ENCODE measurements around the gene KRT31. TPM values are rescaled to one million over a fixed set of nuclear protein-coding genes. Genes with fewer than 3 reads are reported as not detected.
A peak's percentile ranks its signal among the peaks of the same experiment; 100 is the strongest.
"Not testable (repeated sequence)": the region's sequence is repeated elsewhere in the genome, so short reads cannot be mapped to it uniquely, and the experiment has no call there.

Gene KRT31
- total RNA-seq, 1 donor from 2014 or later, result not detected

DNA sequence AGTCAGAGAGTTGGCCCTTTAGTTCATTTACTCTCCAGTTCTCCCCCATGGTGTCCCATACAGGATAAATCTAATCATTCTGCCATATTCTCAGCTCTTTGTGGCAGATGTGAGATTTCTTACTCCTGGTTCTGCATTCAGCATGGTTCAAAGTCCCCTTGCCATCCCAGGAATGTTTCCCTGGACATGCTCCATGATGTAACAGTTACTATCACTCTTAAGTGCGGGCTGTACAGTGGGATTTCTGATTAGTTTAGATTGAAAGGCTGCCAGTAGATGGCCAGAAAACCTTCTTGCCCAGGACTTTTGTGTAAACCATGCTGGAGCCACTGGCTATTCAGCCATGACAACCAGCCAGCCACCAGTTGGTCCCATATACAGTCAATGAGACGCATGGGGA, 16.6 kb upstream of the KRT31 start:
- DNase-seq (ENCODE audit: low spot score), result no peak
- Mint-ChIP-seq H3K27me3 (ENCODE audit: insufficient read depth) (peaks cover 10% of the 10 kb centered on the region), H3K4me1 (ENCODE audit: low read depth) (peaks cover 4% of the 10 kb centered on the region), H3K27ac (no peak overlapping the region), H3K36me3 (ENCODE audit: low read depth) (no peaks in the 10 kb centered on the region), H3K9me3 (no peaks in the 10 kb centered on the region), H3K4me3 (no peak overlapping the region)
- intact Hi-C loops (cut with micrococcal nuclease), result no loop called here

GRCh38 chr17:41413353-41413957, 16.0 kb upstream of the KRT31 start:
- intact Hi-C loops (cut with micrococcal nuclease), result no loop called here
- Mint-ChIP-seq H3K36me3 (ENCODE audit: low read depth) (no peaks in the 10 kb centered on the region), H3K27ac (no peak overlapping the region), H3K4me3 (no peak overlapping the region), H3K4me1 (ENCODE audit: low read depth) (peaks cover 7% of the 10 kb centered on the region), H3K9me3 (no peaks in the 10 kb centered on the region), H3K27me3 (ENCODE audit: insufficient read depth) (peaks cover 10% of the 10 kb centered on the region)
- no peak for DNase-seq (ENCODE audit: low spot score)

DNA sequence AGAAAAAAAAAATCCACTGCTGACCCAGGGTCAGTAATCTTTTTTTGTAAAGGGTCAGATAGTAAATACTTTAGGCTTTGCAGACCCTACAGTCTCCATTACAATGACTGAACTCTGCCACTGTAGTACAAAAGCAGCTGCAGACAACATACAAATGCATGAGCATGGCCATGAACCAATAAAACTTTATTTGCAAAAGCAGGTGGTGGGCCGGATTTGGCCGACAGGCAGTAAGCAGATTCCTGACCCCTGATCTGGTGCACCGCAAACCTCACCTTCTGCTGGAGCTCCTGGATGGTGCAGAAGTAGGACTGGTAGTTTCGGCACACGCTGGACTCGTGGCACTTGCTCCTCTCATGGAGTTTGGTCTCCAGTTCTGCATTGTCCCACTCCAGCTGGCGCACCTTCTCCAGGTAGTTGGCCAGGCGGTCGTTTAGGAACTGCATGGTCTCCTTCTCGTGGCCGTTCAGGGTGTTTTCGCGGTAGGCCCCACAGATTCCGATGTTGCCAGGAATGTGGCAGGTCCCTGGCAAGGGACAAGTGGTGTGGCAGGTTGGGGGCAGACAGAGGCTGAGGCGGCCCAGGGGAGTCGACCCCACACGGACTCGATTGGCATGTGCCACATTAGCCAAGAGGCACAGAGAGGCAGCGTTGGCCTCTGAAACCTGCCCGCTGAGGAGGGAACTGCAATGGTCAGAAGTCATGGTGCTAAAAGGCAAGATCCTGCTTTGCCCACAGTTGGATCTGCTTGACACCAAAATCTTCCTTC, 13.8 kb upstream of the KRT31 start:
- intact Hi-C loops (cut with micrococcal nuclease), result no loop called here
- Mint-ChIP-seq H3K4me1 (ENCODE audit: low read depth) (peaks cover 7% of the 10 kb centered on the region), H3K27me3 (ENCODE audit: insufficient read depth) (peaks cover 10% of the 10 kb centered on the region), H3K4me3 (no peak overlapping the region), H3K36me3 (ENCODE audit: low read depth) (no peaks in the 10 kb centered on the region), H3K27ac (no peak overlapping the region), H3K9me3 (no peaks in the 10 kb centered on the region)
- no peak for DNase-seq (ENCODE audit: low spot score)

GRCh38 chr17:41407226-41407625, 9.8 kb upstream of the KRT31 start:
- H3K9me3 Mint-ChIP-seq, result no peaks in the 10 kb centered on the region
- peaks cover 32% of the 10 kb centered on the region for H3K4me1 Mint-ChIP-seq (ENCODE audit: low read depth)
- no peak for DNase-seq (ENCODE audit: low spot score)
- peaks cover 10% of the 10 kb centered on the region for H3K27me3 Mint-ChIP-seq (ENCODE audit: insufficient read depth)
- H3K4me3 Mint-ChIP-seq, result no peak overlapping the region
- intact Hi-C loops (cut with micrococcal nuclease), result loop anchor here (10.0 kb wide), 1 partner anchor 258 kb away; no protein-coding TSS in a partner anchor
- H3K36me3 Mint-ChIP-seq (ENCODE audit: low read depth), result peaks cover 2% of the 10 kb centered on the region
- no peak overlapping the region for H3K27ac Mint-ChIP-seq

GRCh38 chr17:41406205-41406604, 8.8 kb upstream of the KRT31 start:
- no peak overlapping the region for H3K4me3 Mint-ChIP-seq
- H3K27ac Mint-ChIP-seq, result no peak overlapping the region

GRCh38 chr17:41404024-41404671, 6.7 kb upstream of the KRT31 start:
- intact Hi-C loops (cut with micrococcal nuclease), result loop anchor here (1.0 to 10.0 kb wide), 2 partner anchors 63 to 261 kb away; no protein-coding TSS in a partner anchor
- Mint-ChIP-seq H3K4me3 (peak overlapping the region; percentile 27), H3K9me3 (no peaks in the 10 kb centered on the region), H3K4me1 (ENCODE audit: low read depth) (peaks cover 31% of the 10 kb centered on the region), H3K27me3 (ENCODE audit: insufficient read depth) (no peaks in the 10 kb centered on the region), H3K27ac (peak overlapping the region; percentile 77), H3K36me3 (ENCODE audit: low read depth) (peaks cover 2% of the 10 kb centered on the region)
- DNase-seq (ENCODE audit: low spot score), result peak; percentile 3

More at GRCh38 chr17:41406205-41406604, 8.8 kb upstream of the KRT31 start:
- intact Hi-C loops (cut with micrococcal nuclease), result loop anchor here (10.0 kb wide), 1 partner anchor 259 kb away; no protein-coding TSS in a partner anchor
- H3K9me3 Mint-ChIP-seq, result no peaks in the 10 kb centered on the region
- H3K36me3 Mint-ChIP-seq (ENCODE audit: low read depth), result peaks cover 2% of the 10 kb centered on the region
- H3K4me1 Mint-ChIP-seq (ENCODE audit: low read depth), result peaks cover 33% of the 10 kb centered on the region
- no peak for DNase-seq (ENCODE audit: low spot score)
- peaks cover 6% of the 10 kb centered on the region for H3K27me3 Mint-ChIP-seq (ENCODE audit: insufficient read depth)

GRCh38 chr17:41403404-41404023, 6.1 kb upstream of the KRT31 start:
- no peaks in the 10 kb centered on the region for H3K9me3 Mint-ChIP-seq
- H3K27me3 Mint-ChIP-seq (ENCODE audit: insufficient read depth), result no peaks in the 10 kb centered on the region
- H3K36me3 Mint-ChIP-seq (ENCODE audit: low read depth), result peaks cover 2% of the 10 kb centered on the region
- H3K27ac Mint-ChIP-seq, result peak overlapping the region; percentile 77
- no peak for DNase-seq (ENCODE audit: low spot score)
- peaks cover 26% of the 10 kb centered on the region for H3K4me1 Mint-ChIP-seq (ENCODE audit: low read depth)
- intact Hi-C loops (cut with micrococcal nuclease), result loop anchor here (1.0 to 10.0 kb wide), 2 partner anchors 62 to 261 kb away; no protein-coding TSS in a partner anchor
- H3K4me3 Mint-ChIP-seq, result peak overlapping the region; percentile 27

GRCh38 chr17:41402161-41402560, 4.8 kb upstream of the KRT31 start:
- no peak for DNase-seq (ENCODE audit: low spot score)
- peaks cover 2% of the 10 kb centered on the region for H3K36me3 Mint-ChIP-seq (ENCODE audit: low read depth)
- H3K4me3 Mint-ChIP-seq, result no peak overlapping the region
- H3K9me3 Mint-ChIP-seq, result no peaks in the 10 kb centered on the region
- H3K27ac Mint-ChIP-seq, result peak overlapping the region; percentile 59
- intact Hi-C loops (cut with micrococcal nuclease), result loop anchor here (10.0 kb wide), 1 partner anchor 263 kb away; no protein-coding TSS in a partner anchor
- peaks cover 5% of the 10 kb centered on the region for H3K27me3 Mint-ChIP-seq (ENCODE audit: insufficient read depth)
- peaks cover 26% of the 10 kb centered on the region for H3K4me1 Mint-ChIP-seq (ENCODE audit: low read depth)

GRCh38 chr17:41396340-41396739, 1.1 kb downstream of the KRT31 start:
- no peaks in the 10 kb centered on the region for H3K4me1 Mint-ChIP-seq (ENCODE audit: low read depth)
- no peaks in the 10 kb centered on the region for H3K36me3 Mint-ChIP-seq (ENCODE audit: low read depth)
- intact Hi-C loops (cut with micrococcal nuclease), result no loop called here

GRCh38 chr17:41395611-41396010, 1.8 kb downstream of the KRT31 start:
- intact Hi-C loops (cut with micrococcal nuclease), result no loop called here
- Mint-ChIP-seq H3K4me3 (no peak overlapping the region), H3K36me3 (ENCODE audit: low read depth) (no peaks in the 10 kb centered on the region), H3K9me3 (no peaks in the 10 kb centered on the region), H3K27ac (no peak overlapping the region), H3K27me3 (ENCODE audit: insufficient read depth) (peaks cover 18% of the 10 kb centered on the region), H3K4me1 (ENCODE audit: low read depth) (no peaks in the 10 kb centered on the region)
- DNase-seq (ENCODE audit: low spot score), result no peak

More at GRCh38 chr17:41396340-41396739, 1.1 kb downstream of the KRT31 start:
- Mint-ChIP-seq H3K27ac (no peak overlapping the region), H3K4me3 (no peak overlapping the region), H3K9me3 (no peaks in the 10 kb centered on the region), H3K27me3 (ENCODE audit: insufficient read depth) (peaks cover 13% of the 10 kb centered on the region)
- DNase-seq (ENCODE audit: low spot score), result no peak

DNA sequence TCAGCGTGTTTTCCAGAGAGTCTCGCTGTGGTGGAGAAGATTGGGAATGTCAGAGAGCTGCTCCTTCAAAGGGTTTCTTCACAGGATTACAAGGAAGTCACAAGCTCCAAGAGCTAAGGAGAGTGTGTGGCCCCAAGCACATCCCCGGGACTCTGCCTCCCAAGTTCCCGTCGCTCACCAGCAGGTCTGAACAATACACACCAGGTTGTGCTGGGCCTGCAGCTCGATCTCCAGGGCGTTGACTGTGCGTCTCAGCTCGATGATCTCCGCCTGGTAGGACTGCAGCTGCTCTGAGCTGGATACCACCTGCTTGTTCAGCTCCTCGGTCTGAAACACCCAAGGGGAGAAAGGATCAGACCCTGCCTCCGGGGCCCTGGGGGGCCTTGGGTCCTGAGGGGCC, 2.4 kb downstream of the KRT31 start:
- intact Hi-C loops (cut with micrococcal nuclease); H3K9me3 Mint-ChIP-seq; H3K4me3 Mint-ChIP-seq; H3K36me3 Mint-ChIP-seq (ENCODE audit: low read depth); DNase-seq (ENCODE audit: low spot score); H3K27ac Mint-ChIP-seq; H3K4me1 Mint-ChIP-seq (ENCODE audit: low read depth): not testable (repeated sequence)
- peaks cover 18% of the 10 kb centered on the region for H3K27me3 Mint-ChIP-seq (ENCODE audit: insufficient read depth)

- H3K36me3 Mint-ChIP-seq (ENCODE audit: low read depth), result no peaks in the 10 kb centered on the region
- H3K27me3 Mint-ChIP-seq (ENCODE audit: insufficient read depth), result peaks cover 18% of the 10 kb centered on the region
- intact Hi-C loops (cut with micrococcal nuclease), result no loop called here
- H3K4me3 Mint-ChIP-seq, result no peak overlapping the region
- no peak for DNase-seq (ENCODE audit: low spot score)
- no peak overlapping the region for H3K27ac Mint-ChIP-seq
- no peaks in the 10 kb centered on the region for H3K4me1 Mint-ChIP-seq (ENCODE audit: low read depth)
- no peaks in the 10 kb centered on the region for H3K9me3 Mint-ChIP-seq
These were observed 3.0 kb downstream of the KRT31 start for GRCh38 chr17:41394254-41394996.

Data from activated T-helper 1 cell treated with anti-CD3 and anti-CD28 coated beads, Interleukin-12 subunit alpha, Interleukin-12 subunit beta, Interleukin-2, Interleukin-4 antibody, amounts not matched to agents 30 ng/mL and 10 ng/mL and 1 ng/mL, durations not matched to agents 14 hours and 24 hours and 36 hours (primary cell).